Lower lobe of right lung (tissue), 2 donors: ENCODE data around the gene SPDL1. TPM values are rescaled to one million over a fixed set of nuclear protein-coding genes. Genes with fewer than 3 reads are reported as not detected.

Experiments
- ATAC-seq, 2 donors: fragments of 200-7000 bp; cut with Tn5 transposase; one replicate each; pipeline ENCODE4 v1.9.1; 2020 to 2022; ENCODE audit warnings: mild to moderate bottlenecking in 2 of 2, moderate library complexity in 2 of 2
- DNase-seq: peaks from one replicate; pipeline ENCODE4 v3.0.0-alpha.2; 2020
- H3K27ac ChIP-seq: fragments of 200-600 bp; one replicate; pipeline ENCODE4 v1.8.0; 2022
- H3K27me3 ChIP-seq: fragments of 200-600 bp; one replicate; pipeline ENCODE4 v1.8.0; 2022; ENCODE audit warnings: low read depth
- H3K36me3 ChIP-seq: fragments of 200-600 bp; one replicate; pipeline ENCODE4 v1.8.0; 2022; ENCODE audit warnings: mild to moderate bottlenecking
- H3K4me1 ChIP-seq: fragments of 200-600 bp; one replicate; pipeline ENCODE4 v1.8.0; 2022
- H3K4me3 ChIP-seq: fragments of 200-600 bp; one replicate; pipeline ENCODE4 v1.8.0; 2022; ENCODE audit warnings: mild to moderate bottlenecking
- H3K9me3 ChIP-seq: fragments of 200-600 bp; one replicate; pipeline ENCODE4 v1.8.0; 2022
- intact Hi-C: fragments of 100-400 bp; cut with DNase I; formaldehyde crosslinking; loops from one replicate; pipeline ENCODE4 v1.11.0; 2022
- total RNA-seq: library from RNA; stranded (reverse); fragmentation: NEBNext Ultra II Directional; extraction: Animal tissue kit (Norgen Biotek cat#: 25700); gene quantifications from one replicate; pipeline ENCODE4 v1.2.1, GENCODE V29; 2021
- TF ChIP-seq, protein P1 (sequence below): fragments of 200-600 bp; IDR thresholded peaks from one replicate; pipeline ENCODE4 v1.8.0; 2022; ENCODE audit warnings: antibody characterized with exemption, mild to moderate bottlenecking
- donor health status: DM: no; HTN: yes; CAD: no; lungs with severe emphysema.

The SPDL1 gene
- total RNA-seq, 1 donor from 2014 or later, result 4.8 TPM

DNA sequence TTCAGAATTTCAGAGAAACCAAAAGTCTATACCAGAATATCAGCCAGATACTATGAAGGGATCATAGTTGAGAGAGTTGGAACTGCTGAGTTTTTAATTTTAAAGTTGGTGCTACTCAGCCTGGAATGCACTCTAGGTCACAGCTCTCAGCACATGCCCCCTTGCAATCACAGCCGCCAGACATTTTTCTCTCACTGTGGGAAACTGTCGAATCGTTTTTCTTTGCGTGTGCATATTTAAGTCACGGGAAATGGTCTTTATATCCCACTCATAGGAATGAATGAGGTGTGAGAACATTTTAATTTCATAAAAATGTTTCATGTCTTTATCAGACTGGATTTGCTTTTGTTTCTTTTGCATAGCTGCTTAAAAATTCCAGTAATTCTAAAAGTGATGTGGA lies 12.2 kb upstream of the SPDL1 start:
- H3K36me3 ChIP-seq, result no peaks in the 10 kb centered on the region
- TF ChIP-seq, protein P1, sequence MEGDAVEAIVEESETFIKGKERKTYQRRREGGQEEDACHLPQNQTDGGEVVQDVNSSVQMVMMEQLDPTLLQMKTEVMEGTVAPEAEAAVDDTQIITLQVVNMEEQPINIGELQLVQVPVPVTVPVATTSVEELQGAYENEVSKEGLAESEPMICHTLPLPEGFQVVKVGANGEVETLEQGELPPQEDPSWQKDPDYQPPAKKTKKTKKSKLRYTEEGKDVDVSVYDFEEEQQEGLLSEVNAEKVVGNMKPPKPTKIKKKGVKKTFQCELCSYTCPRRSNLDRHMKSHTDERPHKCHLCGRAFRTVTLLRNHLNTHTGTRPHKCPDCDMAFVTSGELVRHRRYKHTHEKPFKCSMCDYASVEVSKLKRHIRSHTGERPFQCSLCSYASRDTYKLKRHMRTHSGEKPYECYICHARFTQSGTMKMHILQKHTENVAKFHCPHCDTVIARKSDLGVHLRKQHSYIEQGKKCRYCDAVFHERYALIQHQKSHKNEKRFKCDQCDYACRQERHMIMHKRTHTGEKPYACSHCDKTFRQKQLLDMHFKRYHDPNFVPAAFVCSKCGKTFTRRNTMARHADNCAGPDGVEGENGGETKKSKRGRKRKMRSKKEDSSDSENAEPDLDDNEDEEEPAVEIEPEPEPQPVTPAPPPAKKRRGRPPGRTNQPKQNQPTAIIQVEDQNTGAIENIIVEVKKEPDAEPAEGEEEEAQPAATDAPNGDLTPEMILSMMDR, result no peak
- no peaks in the 10 kb centered on the region for H3K9me3 ChIP-seq
- H3K4me1 ChIP-seq, result no peaks in the 10 kb centered on the region
- no peak overlapping the region for H3K4me3 ChIP-seq
- intact Hi-C loops, result no loop called here
- no peak for DNase-seq
- no peak overlapping the region for H3K27ac ChIP-seq
- no peak for ATAC-seq
- H3K27me3 ChIP-seq, result no peaks in the 10 kb centered on the region

DNA sequence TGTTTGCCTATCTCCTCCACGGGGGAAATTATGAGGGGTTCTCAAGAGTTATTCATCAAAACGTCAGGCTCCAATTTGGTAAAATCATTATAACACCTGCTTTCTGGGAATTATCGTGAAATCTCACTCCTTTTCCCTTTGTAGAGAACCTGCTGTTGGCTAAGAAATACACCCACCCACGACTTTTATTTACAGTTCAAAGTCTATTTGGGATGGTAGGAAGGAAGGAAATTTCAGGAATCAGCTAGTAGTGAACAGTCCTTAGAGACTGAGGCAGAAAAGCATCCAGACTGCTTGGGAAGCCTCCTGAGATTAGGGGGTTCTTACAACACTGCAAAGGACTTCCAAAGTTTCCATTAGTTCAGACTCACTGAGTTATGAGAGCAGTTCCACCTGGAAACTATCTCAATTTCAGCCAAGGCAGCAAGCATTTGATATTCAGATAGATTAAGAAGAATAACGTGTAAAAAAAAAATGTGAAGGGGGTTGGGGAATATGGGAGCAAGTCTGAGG lies 9.4 kb upstream of the SPDL1 start:
- ATAC-seq (no peak), DNase-seq (no peak)
- Histone ChIP-seq H3K36me3 (no peaks in the 10 kb centered on the region), H3K27me3 (no peaks in the 10 kb centered on the region), H3K4me3 (no peak overlapping the region), H3K9me3 (no peaks in the 10 kb centered on the region), H3K27ac (no peak overlapping the region), H3K4me1 (no peaks in the 10 kb centered on the region)
- intact Hi-C loops, result no loop called here
- TF ChIP-seq, protein P1, result no peak

GRCh38 chr5:169576181-169576598 lies 7.4 kb upstream of the SPDL1 start:
- intact Hi-C loops, result no loop called here

DNA sequence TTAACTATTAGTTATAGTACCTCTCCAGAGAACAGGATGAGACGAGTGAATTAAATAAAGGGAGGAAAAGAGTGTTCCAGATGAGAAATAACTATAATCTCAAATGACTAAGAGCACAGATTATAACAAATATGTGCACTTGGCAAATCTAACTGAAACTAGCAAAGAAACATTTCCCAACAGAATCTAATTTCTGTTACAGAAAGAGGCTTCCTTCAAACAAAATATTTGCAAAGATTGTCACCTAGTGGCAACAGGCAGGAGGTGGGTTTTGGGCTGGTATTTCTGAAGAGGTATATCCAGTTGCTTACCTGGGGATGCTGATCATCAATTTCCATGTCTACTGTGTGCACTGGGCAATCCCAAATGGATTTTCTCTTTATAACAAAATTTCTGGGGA lies 5.6 kb upstream of the SPDL1 start:
- Histone ChIP-seq H3K4me3 (no peak overlapping the region), H3K36me3 (no peaks in the 10 kb centered on the region), H3K9me3 (no peaks in the 10 kb centered on the region), H3K27me3 (no peaks in the 10 kb centered on the region), H3K4me1 (no peaks in the 10 kb centered on the region), H3K27ac (no peak overlapping the region)
- ATAC-seq, result no peak
- TF ChIP-seq, protein P1, result peak; percentile 12
- intact Hi-C loops, result no loop called here
- DNase-seq, result no peak

More at GRCh38 chr5:169576181-169576598, 7.4 kb upstream of the SPDL1 start:
- H3K4me3 ChIP-seq, result no peak overlapping the region
- H3K9me3 ChIP-seq, result no peaks in the 10 kb centered on the region
- no peaks in the 10 kb centered on the region for H3K27me3 ChIP-seq
- H3K36me3 ChIP-seq, result no peaks in the 10 kb centered on the region
- no peak for DNase-seq
- ATAC-seq, result no peak
- TF ChIP-seq, protein P1, result no peak
- H3K4me1 ChIP-seq, result no peaks in the 10 kb centered on the region
- no peak overlapping the region for H3K27ac ChIP-seq

- ATAC-seq, result no peak
- TF ChIP-seq, protein P1, result no peak
- H3K27ac ChIP-seq, result no peak overlapping the region
- H3K27me3 ChIP-seq, result no peaks in the 10 kb centered on the region
- no peaks in the 10 kb centered on the region for H3K9me3 ChIP-seq
- H3K4me1 ChIP-seq, result peaks cover 12% of the 10 kb centered on the region
- no peaks in the 10 kb centered on the region for H3K36me3 ChIP-seq
- DNase-seq, result no peak
- no peak overlapping the region for H3K4me3 ChIP-seq
- intact Hi-C loops, result no loop called here
Measured at GRCh38 chr5:169580964-169581363, 2.6 kb upstream of the SPDL1 start.
